ENCODE data around the gene ATF6.

Gene ATF6

GRCh38 chr1:161810780-161811179, 44.7 kb downstream of the ATF6 start:
- ChIA-PET POLR2A (ENCODE audit: low non-redundant PET) (no interaction called here), CTCF (no interaction called here)
- no peak overlapping the region for H3K27ac ChIP-seq
- TF ChIP-seq CTCF (conservative IDR thresholded peaks at IDR 0.05; ENCODE audit: low read depth), result no peak
- no peak for DNase-seq (ENCODE audit: low spot score)

GRCh38 chr1:161816201-161816600, 50.1 kb downstream of the ATF6 start:
- H3K27ac ChIP-seq, result no peak overlapping the region
- ChIA-PET CTCF (interaction anchor here (0.6 kb wide), 1 partner anchor 55 kb away, joined by 5 read pairs; no protein-coding TSS in a partner anchor), POLR2A (ENCODE audit: low non-redundant PET) (no interaction called here)
- no peak for DNase-seq (ENCODE audit: low spot score)
- no peak for TF ChIP-seq CTCF (conservative IDR thresholded peaks at IDR 0.05; ENCODE audit: low read depth)

GRCh38 chr1:161817176-161817730, 51.1 kb downstream of the ATF6 start:
- TF ChIP-seq CTCF (conservative IDR thresholded peaks at IDR 0.05; ENCODE audit: low read depth), result no peak

GRCh38 chr1:161820914-161821313, 54.8 kb downstream of the ATF6 start:
- POLR2A ChIA-PET (ENCODE audit: low non-redundant PET), result no interaction called here
- no peak for TF ChIP-seq CTCF (conservative IDR thresholded peaks at IDR 0.05; ENCODE audit: low read depth)
- CTCF ChIA-PET, result no interaction called here
- no peak for DNase-seq (ENCODE audit: low spot score)
- no peak overlapping the region for H3K27ac ChIP-seq

More at GRCh38 chr1:161817176-161817730, 51.1 kb downstream of the ATF6 start:
- DNase-seq (ENCODE audit: low spot score), result no peak
- ChIA-PET CTCF (interaction anchor here (0.7 kb wide), 1 partner anchor 459 kb away, joined by 4 read pairs; no protein-coding TSS in a partner anchor), POLR2A (ENCODE audit: low non-redundant PET) (no interaction called here)
- no peak overlapping the region for H3K27ac ChIP-seq

GRCh38 chr1:161824618-161825017, 58.5 kb downstream of the ATF6 start:
- CTCF ChIA-PET, result interaction anchor here (0.6 kb wide), 1 partner anchor 31 kb away, joined by 5 read pairs; no protein-coding TSS in a partner anchor
- TF ChIP-seq CTCF (conservative IDR thresholded peaks at IDR 0.05; ENCODE audit: low read depth), result no peak
- POLR2A ChIA-PET (ENCODE audit: low non-redundant PET), result no interaction called here
- no peak for DNase-seq (ENCODE audit: low spot score)
- H3K27ac ChIP-seq, result no peak overlapping the region

GRCh38 chr1:161825831-161826230, 59.7 kb downstream of the ATF6 start:
- ChIA-PET POLR2A (ENCODE audit: low non-redundant PET) (no interaction called here), CTCF (interaction anchor here (0.6 to 0.7 kb wide), 2 partner anchors 37 to 88 kb away, joined by 3 to 4 read pairs; no protein-coding TSS in a partner anchor)
- H3K27ac ChIP-seq, result no peak overlapping the region
- TF ChIP-seq CTCF (conservative IDR thresholded peaks at IDR 0.05; ENCODE audit: low read depth), result no peak
- DNase-seq (ENCODE audit: low spot score), result no peak
